GM21390 (cell line): ENCODE results near the gene SLC39A13.

ENCODE experiments used
- ATAC-seq: cut with Tn5 transposase; IDR thresholded peaks from one replicate; pipeline ENCODE4 v1.9.1; 2021; ENCODE audit not compliant: unreplicated experiment

The SLC39A13 gene

GRCh38 chr11:47426062-47426956 is 17.9 kb downstream of the SLC39A13 start, which contains the start of gene PSMC3:
TSS of gene PSMC3 (minus strand) at chr11:47426439. CDS start at chr11:47426279, 160 bp downstream.
- peak; percentile 89 for ATAC-seq

- ATAC-seq = no peak
Measured at GRCh38 chr11:47430524-47430923, 22.1 kb downstream of the SLC39A13 start.

GRCh38 chr11:47431356-47432083 is 23.1 kb downstream of the SLC39A13 start:
- no peak for ATAC-seq

GRCh38 chr11:47433157-47433556 is 24.8 kb downstream of the SLC39A13 start:
- ATAC-seq = no peak

GRCh38 chr11:47434011-47434786 is 25.8 kb downstream of the SLC39A13 start:
- no peak for ATAC-seq

GRCh38 chr11:47435687-47436086 is 27.3 kb downstream of the SLC39A13 start:
- ATAC-seq = no peak

- no peak for ATAC-seq
Measured at GRCh38 chr11:47436726-47437125, 28.3 kb downstream of the SLC39A13 start.

- ATAC-seq = no peak
Measured at GRCh38 chr11:47437218-47437745, 28.9 kb downstream of the SLC39A13 start.

- ATAC-seq = no peak
Measured at GRCh38 chr11:47437746-47438418, 29.5 kb downstream of the SLC39A13 start.

GRCh38 chr11:47438721-47439120 is 30.3 kb downstream of the SLC39A13 start:
- no peak for ATAC-seq

- ATAC-seq = no peak
Measured at GRCh38 chr11:47440054-47440476, 31.7 kb downstream of the SLC39A13 start.

GRCh38 chr11:47441421-47441820 is 33.0 kb downstream of the SLC39A13 start:
- no peak for ATAC-seq

GRCh38 chr11:47442514-47442913 is 34.1 kb downstream of the SLC39A13 start:
- ATAC-seq = no peak

GRCh38 chr11:47443028-47443700 is 34.8 kb downstream of the SLC39A13 start:
- no peak for ATAC-seq

- ATAC-seq = no peak
Measured at GRCh38 chr11:47443817-47444216, 35.4 kb downstream of the SLC39A13 start.

- no peak for ATAC-seq
Measured at GRCh38 chr11:47445840-47446239, 37.5 kb downstream of the SLC39A13 start.

- ATAC-seq = no peak
Measured at GRCh38 chr11:47446833-47447232, 38.4 kb downstream of the SLC39A13 start.

GRCh38 chr11:47447906-47448305 is 39.5 kb downstream of the SLC39A13 start:
- no peak for ATAC-seq

GRCh38 chr11:47448566-47449427 is 40.4 kb downstream of the SLC39A13 start, which contains the start of gene RAPSN:
TSS of gene RAPSN (minus strand) at chr11:47449136. CDS start at chr11:47448964, 172 bp downstream.
- no peak for ATAC-seq
